Heart left ventricle (tissue), 16 donors: Measurements from ENCODE around the gene RNASET2. TPM values are rescaled to one million over a fixed set of nuclear protein-coding genes. Genes with fewer than 3 reads are reported as not detected.

ENCODE experiments used
- ATAC-seq, 4 donors: fragments of 200-7000 bp; cut with Tn5 transposase; one replicate each; pipeline ENCODE4 v1.9.1; 2020 to 2022; ENCODE audit warnings: moderate library complexity in 4 of 4, mild to moderate bottlenecking in 3 of 4, moderate number of reproducible peaks in 1 of 4
- DNase-seq, 5 donors: peaks; one replicate each; pipeline ENCODE4 v3.0.0-alpha.2; 2020
- H3K27ac ChIP-seq, 12 donors: fragments of 200-600 bp; sonication (generic) in 4 of 12; one replicate each; pipeline versions ENCODE4 v1.5.0 to v1.8.0; 2016 to 2022; ENCODE audit warnings: mild to moderate bottlenecking in 2 of 12
- H3K27me3 ChIP-seq, 9 donors: fragments of 200-600 bp; sonication (generic) in 2 of 9; one replicate each; pipeline versions ENCODE4 v1.5.1 to v1.8.0; 2016 to 2022; ENCODE audit warnings: mild to moderate bottlenecking in 3 of 9
- H3K36me3 ChIP-seq, 9 donors: fragments of 200-600 bp; sonication (generic) in 2 of 9; one replicate each; pipeline versions ENCODE4 v1.5.0 to v1.8.0; 2018 to 2022; ENCODE audit warnings: mild to moderate bottlenecking in 2 of 9
- H3K4me1 ChIP-seq, 12 donors: fragments of 200-600 bp; sonication (generic) in 4 of 12; one replicate each; pipeline versions ENCODE4 v1.5.0 to v1.8.0; 2016 to 2022; ENCODE audit warnings: mild to moderate bottlenecking in 3 of 12
- H3K4me3 ChIP-seq, 12 donors: fragments of 200-600 bp; sonication (generic) in 4 of 12; one replicate each; pipeline versions ENCODE4 v1.5.0 to v1.8.0; 2017 to 2022; ENCODE audit warnings: mild to moderate bottlenecking in 9 of 12, moderate library complexity in 4 of 12
- H3K9me3 ChIP-seq, 12 donors: fragments of 200-600 bp; sonication (generic) in 4 of 12; one replicate each; pipeline versions ENCODE4 v1.5.0 to v1.8.0; 2016 to 2022; ENCODE audit warnings: mild to moderate bottlenecking in 1 of 12
- CTCF ChIP-seq, 12 donors: fragments of 200-600 bp; sonication (generic) in 4 of 12; IDR thresholded peaks; one replicate each; pipeline versions ENCODE4 v1.5.0 to v1.8.0; 2018 to 2022; ENCODE audit warnings: antibody characterized with exemption in 12 of 12, mild to moderate bottlenecking in 5 of 12
- POLR2A ChIP-seq, 2 donors: fragments of 450-650 bp; IDR thresholded peaks; one replicate each; pipeline ENCODE4 v1.6.1; 2017; ENCODE audit warnings: antibody characterized with exemption in 2 of 2, mild to moderate bottlenecking in 2 of 2, moderate library complexity in 2 of 2
- WGBS, 4 donors: extraction: QIAGEN DNeasy Blood & Tissue Kit in 2 of 4; methylation state at CpG; one replicate each; pipeline versions ENCODE4 v1.1.5 to v1.1.7; 2013 to 2018; 5-methylcytosine and 5-hydroxymethylcytosine counted together
- intact Hi-C, 10 donors: fragments of 100-400 bp; cut with DNase I; formaldehyde crosslinking; loops; one replicate each; pipeline versions ENCODE4 v1.11.1 to v1.14.2; 2022
- polyA plus RNA-seq, 2 donors: library from polyadenylated mRNA; stranded (reverse); fragments of 200-250 nt; gene quantifications; one replicate each; pipeline ENCODE4 v1.2.3, GENCODE V29; 2013
- total RNA-seq, 9 donors: library from RNA; depleted of rRNA in 2 of 9; stranded (reverse); fragments of >200 nt in 2 of 9; fragmentation: NEBNext Ultra II Directional in 3 of 9; extraction: Animal tissue kit (Norgen Biotek cat#: 25700) in 3 of 9; gene quantifications; one replicate each; pipeline versions ENCODE4 v1.1.0 to v1.2.4, GENCODE V29; 2016 to 2023
- donor health status: ischemic (EF 13 %, LVEDD 7.1; RV severe dilation, severe dysfunction).
- donor health status: healthy with polysubstance abuse.
- donor health status: DM: no; HTN: yes; CAD: no.
- donor health status: DM: no; HTN: no; CAD: no.
- donor health status: ischemic (EF 25% LVEDD 6.9; RV normal size, moderate dysfunction).
- donor health status: ischemic (EF 25% LVEDD 5.7; RV mildly dilated, moderate dysfunction).
- donor health status: healthy.
- donor health status: DM: yes; HTN: yes; CAD: no.
- donor health status: ischemic (EF 35%, LVEDD 5.7; RV mildly dilated, moderate dysfunction).
- donor health status: nonischemic (EF 11% LVEDD 7.7; RV severe dilation, severe dysfunction).
- donor health status: DM: yes; HTN: yes; CAD: no.
- donor health status: PGD.
- donor health status: ischemic (EF 29% LVEDD 5.4; RV normal size, mild dysfunction).
- donor health status: nonischemic (EF 23%, LVEDD 6.1; RV moderate dilation, normal function).

RNASET2 gene
- total and polyA plus RNA-seq, 11 donors: 5.7 to 76.0 (median 13.5) TPM

- WGBS, 4 donors: 2 to 5% (median 4%) methylated on average over 6 to 10 of the region's 10 CpGs
- TF ChIP-seq CTCF (IDR thresholded peaks at IDR 0.05) (no peak), POLR2A (IDR thresholded peaks at IDR 0.05) (no peak)
- DNase-seq (no peak), ATAC-seq (no peak)
- Histone ChIP-seq H3K9me3 (no peaks in the 10 kb centered on the region), H3K36me3 (peaks cover 0 to 15% (median 5%) of the 10 kb centered on the region in 9 donors), H3K27me3 (no peaks in the 10 kb centered on the region), H3K4me3 (peak overlapping the region; percentile 51 to 99 (median 94)), H3K27ac (peak overlapping the region in 11 of 12 donors; percentile 17 to 84 (median 74)), H3K4me1 (peaks cover 0 to 28% (median 16%) of the 10 kb centered on the region in 12 donors)
- intact Hi-C loops: loop anchor here in 8 of 10 donors (2.0 to 10.0 kb wide), 6 partner anchors 43 to 618 kb away; partner anchors contain the start of genes RNASET2 (in 3 of the 8) and MPC1 (in 1 of the 8)
These were observed 43.5 kb upstream of the RNASET2 start for GRCh38 chr6:166999884-167000253.

GRCh38 chr6:166999145-166999883 is 43.0 kb upstream of the RNASET2 start, which contains the start of gene CEP43:
Gene CEP43 (plus strand): TSS chr6:166999397. CDS start chr6:166999413, 16 bp downstream.
- H3K4me3 ChIP-seq: peak within 1 kb of the TSS; percentile 64 to 99 (median 94)
- intact Hi-C loops: loop anchor here in 8 of 10 donors (2.0 to 10.0 kb wide), 6 partner anchors 42 to 617 kb away; partner anchors contain the start of genes RNASET2 (in 3 of the 8) and MPC1 (in 1 of the 8)
- no peaks in the 10 kb centered on the region for H3K9me3 ChIP-seq
- peak in 1 of 2 donors; percentile 39 for TF ChIP-seq POLR2A (IDR thresholded peaks at IDR 0.05)
- peak in 6 of 12 donors; percentile 11 to 37 (median 20) for TF ChIP-seq CTCF (IDR thresholded peaks at IDR 0.05)
- H3K27me3 ChIP-seq: no peaks in the 10 kb centered on the region
- peaks cover 0 to 26% (median 14%) of the 10 kb centered on the region in 12 donors for H3K4me1 ChIP-seq
- WGBS, 4 donors: 0% methylated on average over 21 to 93 of the region's 93 CpGs
- H3K36me3 ChIP-seq: peaks cover 0 to 13% (median 5%) of the 10 kb centered on the region in 9 donors
- DNase-seq: peak; percentile 96 to 97 (median 96)
- peak within 1 kb of the TSS in 11 of 12 donors; percentile 17 to 84 (median 74) for H3K27ac ChIP-seq
- peak; percentile 98 to 99 (median 99) for ATAC-seq

- peak in 1 of 12 donors; percentile 16 for TF ChIP-seq CTCF (IDR thresholded peaks at IDR 0.05)
- TF ChIP-seq POLR2A (IDR thresholded peaks at IDR 0.05): no peak
- DNase-seq (peak; percentile 12 to 68 (median 33)), ATAC-seq (peak in 3 of 4 donors; percentile 0 to 6 (median 2))
- Histone ChIP-seq H3K27ac (peak overlapping the region in 9 of 12 donors; percentile 17 to 83 (median 63)), H3K36me3 (peaks cover 0 to 9% (median 0%) of the 10 kb centered on the region in 9 donors), H3K4me3 (peak overlapping the region; percentile 64 to 99 (median 94)), H3K4me1 (peaks cover 0 to 26% (median 14%) of the 10 kb centered on the region in 12 donors), H3K27me3 (no peaks in the 10 kb centered on the region), H3K9me3 (no peaks in the 10 kb centered on the region)
- intact Hi-C loops: loop anchor here in 8 of 10 donors (2.0 to 10.0 kb wide), 6 partner anchors 41 to 616 kb away; partner anchors contain the start of genes RNASET2 (in 3 of the 8) and MPC1 (in 1 of the 8)
- WGBS, 4 donors: 0 to 3% (median 0%) methylated on average over 16 to 96 of the region's 96 CpGs
These were observed 42.1 kb upstream of the RNASET2 start for GRCh38 chr6:166998256-166999144.
